Right ventricle myocardium superior (tissue), 1 donor: ENCODE results near the gene SLX9. TPM values are rescaled to one million over a fixed set of nuclear protein-coding genes. Genes with fewer than 3 reads are reported as not detected.
"Not testable (repeated sequence)": the region's sequence is repeated elsewhere in the genome, so short reads cannot be mapped to it uniquely, and the experiment has no call there.

Experiments
- ATAC-seq: fragments of 200-7000 bp; cut with Tn5 transposase; one replicate; pipeline ENCODE4 v1.9.1; 2020; ENCODE audit warnings: mild to moderate bottlenecking; ENCODE audit not compliant: poor library complexity
- DNase-seq: peaks from one replicate; pipeline ENCODE4 v3.0.0-alpha.2; 2020
- intact Hi-C: fragments of 100-400 bp; cut with DNase I; formaldehyde crosslinking; loops from one replicate; pipeline ENCODE4 v1.11.2; 2022
- total RNA-seq: library from RNA; stranded (reverse); fragmentation: NEBNext Ultra II Directional; extraction: Animal tissue kit (Norgen Biotek cat#: 25700); gene quantifications from one replicate; pipeline ENCODE4 v1.2.1, GENCODE V29; 2021
- donor health status: DM: no; HTN: yes; CAD: no; lungs with severe emphysema.

Gene SLX9
- total RNA-seq, 1 donor from 2014 or later: 77.4 TPM

GRCh38 chr21:45016406-45017038 is 76.7 kb downstream of the SLX9 start:
- intact Hi-C loops: no loop called here
- ATAC-seq: no peak
- peak; percentile 37 for DNase-seq

- intact Hi-C loops: no loop called here
- DNase-seq (no peak), ATAC-seq (no peak)
These were observed 77.5 kb downstream of the SLX9 start for GRCh38 chr21:45017039-45017960.

- peak; percentile 51 for ATAC-seq
- peak; percentile 49 for DNase-seq
- intact Hi-C loops: no loop called here
These were observed 78.6 kb downstream of the SLX9 start for GRCh38 chr21:45018131-45019075.

GRCh38 chr21:45019076-45019886 is 79.5 kb downstream of the SLX9 start:
- DNase-seq (peak; percentile 63), ATAC-seq (peak; percentile 64)
- intact Hi-C loops: no loop called here

GRCh38 chr21:45019887-45020537 is 80.2 kb downstream of the SLX9 start:
- ATAC-seq: no peak
- peak; percentile 40 for DNase-seq
- intact Hi-C loops: no loop called here

- intact Hi-C loops: no loop called here
- ATAC-seq (no peak), DNase-seq (peak; percentile 37)
These were observed 81.0 kb downstream of the SLX9 start for GRCh38 chr21:45020629-45021427.

- peak; percentile 33 for DNase-seq
- intact Hi-C loops: no loop called here
- no peak for ATAC-seq
These were observed 81.9 kb downstream of the SLX9 start for GRCh38 chr21:45021428-45022347.

- DNase-seq (peak; percentile 17), ATAC-seq (no peak)
- intact Hi-C loops: no loop called here
These were observed 82.5 kb downstream of the SLX9 start for GRCh38 chr21:45022348-45022675.

- intact Hi-C loops: no loop called here
- peak; percentile 14 for DNase-seq
- no peak for ATAC-seq
These were observed 82.9 kb downstream of the SLX9 start for GRCh38 chr21:45022736-45023135.

GRCh38 chr21:45024516-45024915 is 84.7 kb downstream of the SLX9 start:
- ATAC-seq, intact Hi-C loops, DNase-seq: not testable (repeated sequence)

GRCh38 chr21:45026066-45026745 is 86.4 kb downstream of the SLX9 start:
- ATAC-seq: no peak
- DNase-seq: peak; percentile 34
- intact Hi-C loops: no loop called here

Other genes starting within 250 kb of the SLX9 start
- not detected for gene KRTAP10-12, start 242.9 kb upstream of the SLX9 start, total RNA-seq
- gene TSPEAR, start 228.5 kb upstream of the SLX9 start, total RNA-seq: 0.51 TPM
- 64.5 TPM for gene UBE2G2, start 138.2 kb upstream of the SLX9 start, total RNA-seq
- 66.5 TPM for gene SUMO3, start 122.0 kb upstream of the SLX9 start, total RNA-seq
- 133 TPM for gene PTTG1IP, start 66.3 kb upstream of the SLX9 start, total RNA-seq
- gene ITGB2, start 19.1 kb upstream of the SLX9 start, total RNA-seq: 23.8 TPM
- gene ADARB1, start 134.6 kb downstream of the SLX9 start, total RNA-seq: 11.6 TPM